Measurements from ENCODE around the gene PRND. TPM values are rescaled to one million over a fixed set of nuclear protein-coding genes. Genes with fewer than 3 reads are reported as not detected.
A peak's percentile ranks its signal among the peaks of the same experiment; 100 is the strongest.

Gene PRND
- total RNA-seq, 1 experiment from 2014 or later, result 0.04 TPM

DNA sequence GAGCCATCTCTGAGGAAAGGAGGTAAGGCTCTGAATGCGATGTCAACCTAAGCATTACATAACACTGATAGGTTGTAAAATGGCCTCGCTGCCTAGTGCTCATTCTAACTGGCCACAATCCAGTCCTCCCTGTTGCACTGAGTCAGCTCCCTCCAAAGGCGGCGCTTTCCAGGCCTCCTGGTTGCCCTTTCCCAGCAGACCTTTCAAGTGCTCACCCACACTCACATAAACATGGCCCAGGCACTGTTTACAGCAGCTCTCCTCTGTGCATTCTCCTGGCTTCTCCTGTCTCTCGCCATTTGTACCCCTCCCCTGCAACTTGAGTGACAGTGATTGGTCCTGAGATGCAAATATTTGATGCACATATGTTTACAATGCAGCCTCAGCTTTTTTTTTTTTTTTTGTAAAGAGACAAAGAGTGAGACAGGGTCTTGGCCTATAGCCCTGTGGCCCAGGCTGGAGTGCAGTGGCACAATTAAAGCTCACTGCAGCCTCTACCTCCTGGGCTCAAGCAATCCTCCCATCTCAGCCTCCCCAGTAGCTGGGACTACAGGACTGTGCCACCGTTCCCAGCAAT, 36.8 kb upstream of the PRND start:
- Mint-ChIP-seq H3K27ac (no peak overlapping the region), H3K4me1 (peaks cover 37 to 39% of the 10 kb centered on the region in 2 experiments), H3K9me3 (no peaks in the 10 kb centered on the region), H3K36me3 (ENCODE audit: insufficient read depth in 1 of 3, low read depth in 3 of 3) (no peaks in the 10 kb centered on the region), H3K27me3 (ENCODE audit: low read depth) (peaks cover 16% of the 10 kb centered on the region), H3K4me3 (peak overlapping the region in 1 of 2 experiments; percentile 47; a peak in 1 of 5 replicates)
- no peak overlapping the region for H3K23ac ChIP-seq (ENCODE audit: insufficient read length, low read depth, low read length)
- H4K91ac ChIP-seq (ENCODE audit: insufficient read length, low read depth, low read length), result no peak overlapping the region
- H3K56ac ChIP-seq (ENCODE audit: insufficient read length, low read depth, low read length), result no peak overlapping the region
- no peak overlapping the region for H2BK120ac ChIP-seq (ENCODE audit: low read depth, low read length, poor library complexity, severe bottlenecking)
- no peak overlapping the region for H4K5ac ChIP-seq (ENCODE audit: insufficient read length, low read depth, low read length)
- H2BK15ac ChIP-seq (ENCODE audit: low read depth, low read length), result no peak overlapping the region
- no peak overlapping the region for H3K4me2 ChIP-seq (ENCODE audit: insufficient read depth, insufficient read length, low read length)
- peaks cover 2% of the 10 kb centered on the region; the same call in 1 of the 2 replicates for H3K79me2 ChIP-seq (ENCODE audit: insufficient read depth, low read length)
- no peak overlapping the region for H2BK5ac ChIP-seq (ENCODE audit: insufficient read length, low read length)
- no peak for DNase-seq
- peaks cover 4% of the 10 kb centered on the region for H3K23me2 ChIP-seq (ENCODE audit: insufficient read length, low read depth, low read length, poor library complexity, severe bottlenecking)
- H3K4me1 ChIP-seq (ENCODE audit: insufficient read depth, low read length), result peaks cover 8% of the 10 kb centered on the region; the same call in 1 of the 2 replicates
- H3K18ac ChIP-seq (ENCODE audit: insufficient read length, low read depth, low read length), result no peak overlapping the region
- TF ChIP-seq, protein P1, sequence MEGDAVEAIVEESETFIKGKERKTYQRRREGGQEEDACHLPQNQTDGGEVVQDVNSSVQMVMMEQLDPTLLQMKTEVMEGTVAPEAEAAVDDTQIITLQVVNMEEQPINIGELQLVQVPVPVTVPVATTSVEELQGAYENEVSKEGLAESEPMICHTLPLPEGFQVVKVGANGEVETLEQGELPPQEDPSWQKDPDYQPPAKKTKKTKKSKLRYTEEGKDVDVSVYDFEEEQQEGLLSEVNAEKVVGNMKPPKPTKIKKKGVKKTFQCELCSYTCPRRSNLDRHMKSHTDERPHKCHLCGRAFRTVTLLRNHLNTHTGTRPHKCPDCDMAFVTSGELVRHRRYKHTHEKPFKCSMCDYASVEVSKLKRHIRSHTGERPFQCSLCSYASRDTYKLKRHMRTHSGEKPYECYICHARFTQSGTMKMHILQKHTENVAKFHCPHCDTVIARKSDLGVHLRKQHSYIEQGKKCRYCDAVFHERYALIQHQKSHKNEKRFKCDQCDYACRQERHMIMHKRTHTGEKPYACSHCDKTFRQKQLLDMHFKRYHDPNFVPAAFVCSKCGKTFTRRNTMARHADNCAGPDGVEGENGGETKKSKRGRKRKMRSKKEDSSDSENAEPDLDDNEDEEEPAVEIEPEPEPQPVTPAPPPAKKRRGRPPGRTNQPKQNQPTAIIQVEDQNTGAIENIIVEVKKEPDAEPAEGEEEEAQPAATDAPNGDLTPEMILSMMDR (conservative IDR thresholded peaks at IDR 0.05), result no peak
- no peak overlapping the region for H4K8ac ChIP-seq (replicated peaks; ENCODE audit: insufficient read length, low read depth, low read length)
- no peaks in the 10 kb centered on the region for H4K20me1 ChIP-seq (ENCODE audit: control insufficient read depth, insufficient read depth, insufficient read length)
- no peaks in the 10 kb centered on the region for H3K27me3 ChIP-seq (ENCODE audit: insufficient read depth, low read length)
- no peak overlapping the region for H2AFZ ChIP-seq (ENCODE audit: low read length)
- no peaks in the 10 kb centered on the region for H3K9me3 ChIP-seq (ENCODE audit: control insufficient read depth, low read depth, low read length)
- no CpG with 5 or more reads among the region's 6 CpGs for WGBS (ENCODE audit: extremely low coverage, insufficient read length, low lambda C conversion rate)
- no peak overlapping the region for H3K27ac ChIP-seq (ENCODE audit: insufficient read length, low read depth, low read length)
- no peak overlapping the region for H3K9ac ChIP-seq (ENCODE audit: extremely low read depth, insufficient read length, low read length)
- H3K4ac ChIP-seq (ENCODE audit: low read depth, low read length), result no peak overlapping the region
- H2BK12ac ChIP-seq (ENCODE audit: insufficient read length, low read depth, low read length), result no peak overlapping the region
- H3K14ac ChIP-seq (ENCODE audit: insufficient read depth, low read length), result no peak overlapping the region
- H2AK5ac ChIP-seq (ENCODE audit: insufficient read length, low read length), result no peak overlapping the region
- no peak overlapping the region for H3T11ph ChIP-seq (ENCODE audit: low read length)
- H3K79me1 ChIP-seq (ENCODE audit: insufficient read depth, low read depth, low read length, poor library complexity, severe bottlenecking), result no peaks in the 10 kb centered on the region
- H2BK20ac ChIP-seq (ENCODE audit: low read depth, low read length, poor library complexity, severe bottlenecking), result no peak overlapping the region
